ENCODE measurements around the gene E2F8. TPM values are rescaled to one million over a fixed set of nuclear protein-coding genes. Genes with fewer than 3 reads are reported as not detected.

Gene E2F8
- total RNA-seq, 1 experiment from 2014 or later = 11.3 TPM

- Mint-ChIP-seq H3K4me1 (peaks cover 5 to 6% of the 10 kb centered on the region in 2 experiments; a peak in 3 of 4 replicates), H3K36me3 (ENCODE audit: insufficient read depth in 1 of 3, low read depth in 3 of 3) (no peaks in the 10 kb centered on the region; a peak in 1 of 7 replicates), H3K27ac (no peak overlapping the region), H3K9me3 (no peaks in the 10 kb centered on the region), H3K4me3 (no peak overlapping the region), H3K27me3 (ENCODE audit: low read depth) (no peaks in the 10 kb centered on the region; the same call in 1 of the 2 replicates)
- no CpG with 5 or more reads among the region's 2 CpGs for WGBS (ENCODE audit: extremely low coverage, insufficient read length, low lambda C conversion rate)
- H3K79me2 ChIP-seq (ENCODE audit: insufficient read depth, low read length) = no peaks in the 10 kb centered on the region
- H4K5ac ChIP-seq (ENCODE audit: insufficient read length, low read depth, low read length) = no peak overlapping the region
- no peak overlapping the region for H3K4ac ChIP-seq (ENCODE audit: low read depth, low read length)
- no peak overlapping the region for H4K91ac ChIP-seq (ENCODE audit: insufficient read length, low read depth, low read length)
- no peak overlapping the region for H3K23ac ChIP-seq (ENCODE audit: insufficient read length, low read depth, low read length)
- H3K14ac ChIP-seq (ENCODE audit: insufficient read depth, low read length) = no peak overlapping the region
- no peaks in the 10 kb centered on the region for H3K79me1 ChIP-seq (ENCODE audit: insufficient read depth, low read depth, low read length, poor library complexity, severe bottlenecking)
- H3T11ph ChIP-seq (ENCODE audit: low read length) = no peak overlapping the region
- H3K9me3 ChIP-seq (ENCODE audit: control insufficient read depth, low read depth, low read length) = no peaks in the 10 kb centered on the region
- no peak overlapping the region for H2BK20ac ChIP-seq (ENCODE audit: low read depth, low read length, poor library complexity, severe bottlenecking)
- no peak overlapping the region for H3K56ac ChIP-seq (ENCODE audit: insufficient read length, low read depth, low read length)
- TF ChIP-seq, protein P1, sequence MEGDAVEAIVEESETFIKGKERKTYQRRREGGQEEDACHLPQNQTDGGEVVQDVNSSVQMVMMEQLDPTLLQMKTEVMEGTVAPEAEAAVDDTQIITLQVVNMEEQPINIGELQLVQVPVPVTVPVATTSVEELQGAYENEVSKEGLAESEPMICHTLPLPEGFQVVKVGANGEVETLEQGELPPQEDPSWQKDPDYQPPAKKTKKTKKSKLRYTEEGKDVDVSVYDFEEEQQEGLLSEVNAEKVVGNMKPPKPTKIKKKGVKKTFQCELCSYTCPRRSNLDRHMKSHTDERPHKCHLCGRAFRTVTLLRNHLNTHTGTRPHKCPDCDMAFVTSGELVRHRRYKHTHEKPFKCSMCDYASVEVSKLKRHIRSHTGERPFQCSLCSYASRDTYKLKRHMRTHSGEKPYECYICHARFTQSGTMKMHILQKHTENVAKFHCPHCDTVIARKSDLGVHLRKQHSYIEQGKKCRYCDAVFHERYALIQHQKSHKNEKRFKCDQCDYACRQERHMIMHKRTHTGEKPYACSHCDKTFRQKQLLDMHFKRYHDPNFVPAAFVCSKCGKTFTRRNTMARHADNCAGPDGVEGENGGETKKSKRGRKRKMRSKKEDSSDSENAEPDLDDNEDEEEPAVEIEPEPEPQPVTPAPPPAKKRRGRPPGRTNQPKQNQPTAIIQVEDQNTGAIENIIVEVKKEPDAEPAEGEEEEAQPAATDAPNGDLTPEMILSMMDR (conservative IDR thresholded peaks at IDR 0.05) = no peak
- H3K27me3 ChIP-seq (ENCODE audit: insufficient read depth, low read length) = no peaks in the 10 kb centered on the region
- no peak overlapping the region for H4K8ac ChIP-seq (replicated peaks; ENCODE audit: insufficient read length, low read depth, low read length)
- no peak overlapping the region for H3K9ac ChIP-seq (ENCODE audit: extremely low read depth, insufficient read length, low read length)
- H2BK120ac ChIP-seq (ENCODE audit: low read depth, low read length, poor library complexity, severe bottlenecking) = no peak overlapping the region
- no peaks in the 10 kb centered on the region for H3K23me2 ChIP-seq (ENCODE audit: insufficient read length, low read depth, low read length, poor library complexity, severe bottlenecking)
- no peak overlapping the region for H3K18ac ChIP-seq (ENCODE audit: insufficient read length, low read depth, low read length)
- H3K4me2 ChIP-seq (ENCODE audit: insufficient read depth, insufficient read length, low read length) = no peak overlapping the region
- H2AK5ac ChIP-seq (ENCODE audit: insufficient read length, low read length) = no peak overlapping the region
- no peak overlapping the region for H2BK12ac ChIP-seq (ENCODE audit: insufficient read length, low read depth, low read length)
- H2BK5ac ChIP-seq (ENCODE audit: insufficient read length, low read length) = no peak overlapping the region
- H3K27ac ChIP-seq (ENCODE audit: insufficient read length, low read depth, low read length) = no peak overlapping the region
- H3K4me1 ChIP-seq (ENCODE audit: insufficient read depth, low read length) = no peaks in the 10 kb centered on the region
- H2BK15ac ChIP-seq (ENCODE audit: low read depth, low read length) = no peak overlapping the region
- no peaks in the 10 kb centered on the region for H4K20me1 ChIP-seq (ENCODE audit: control insufficient read depth, insufficient read depth, insufficient read length)
- H2AFZ ChIP-seq (ENCODE audit: low read length) = no peak overlapping the region
- no peak for DNase-seq
Measured at GRCh38 chr11:19185036-19185435, 55.7 kb downstream of the E2F8 start.
